NCI-H526 treated with DMSO at 0.1 percent for 48 hours (cell line): Measurements from ENCODE around the gene TSHB.

Source experiments
- DNase-seq: peaks from one replicate; lab custom pipeline; 2025; lab: John Stamatoyannopoulos, UW

TSHB gene

GRCh38 chr1:115060501-115060900 is 30.9 kb downstream of the TSHB start:
- no peak for DNase-seq

- DNase-seq, result peak; percentile 74
These were observed 32.9 kb downstream of the TSHB start for GRCh38 chr1:115062542-115063004.

DNA sequence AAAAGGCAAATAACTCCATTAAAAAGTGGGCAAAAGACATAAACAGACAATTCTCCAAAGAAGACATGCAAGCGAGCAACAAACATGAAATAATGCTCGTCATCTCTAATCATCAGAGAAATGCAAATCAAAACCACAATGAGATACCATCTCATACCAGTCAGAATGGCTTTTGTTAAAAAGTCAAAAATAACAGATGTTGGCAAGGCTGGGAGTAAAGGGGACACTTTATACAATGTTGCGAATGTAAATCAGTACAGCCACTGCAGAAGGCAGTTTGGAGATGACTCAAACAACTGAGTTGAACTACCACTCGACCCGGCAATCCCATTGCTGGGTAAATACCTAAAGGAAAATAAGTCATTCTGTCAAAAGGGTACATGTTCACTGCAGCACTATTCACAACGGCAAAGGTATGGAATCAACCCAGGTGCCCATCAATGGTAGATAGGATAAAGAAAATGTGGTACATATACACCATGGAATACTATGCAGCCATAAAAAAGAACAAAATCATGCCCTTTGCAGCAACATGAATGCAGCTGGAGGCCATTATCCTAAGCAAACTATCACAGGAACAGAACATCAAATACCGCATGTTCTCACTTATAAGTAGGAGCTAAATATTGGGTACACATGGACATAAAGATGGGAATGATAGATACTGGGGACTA is 33.7 kb downstream of the TSHB start:
- DNase-seq, result peak; percentile 86

- DNase-seq, result no peak
These were observed 34.8 kb downstream of the TSHB start for GRCh38 chr1:115064461-115064860.

DNA sequence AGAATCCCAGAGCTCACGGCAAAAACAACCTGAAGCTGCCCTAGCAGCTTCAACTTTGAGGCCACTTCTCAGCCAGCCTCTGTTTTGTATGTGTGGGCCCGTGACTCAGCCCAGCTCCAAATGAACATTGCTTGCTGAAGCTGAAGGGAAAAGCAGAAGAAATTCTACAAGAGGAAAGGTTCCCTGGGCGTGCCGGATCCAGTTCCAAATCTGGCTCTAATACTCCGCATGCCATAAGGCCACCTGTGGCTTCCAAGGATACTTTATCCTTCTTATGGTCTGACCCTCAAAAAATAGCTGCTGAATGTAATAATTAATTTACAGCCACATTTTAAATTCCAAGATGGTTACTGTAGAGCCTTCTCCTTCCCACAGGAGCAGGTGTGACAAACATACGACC is 35.4 kb downstream of the TSHB start:
- DNase-seq, result no peak

DNA sequence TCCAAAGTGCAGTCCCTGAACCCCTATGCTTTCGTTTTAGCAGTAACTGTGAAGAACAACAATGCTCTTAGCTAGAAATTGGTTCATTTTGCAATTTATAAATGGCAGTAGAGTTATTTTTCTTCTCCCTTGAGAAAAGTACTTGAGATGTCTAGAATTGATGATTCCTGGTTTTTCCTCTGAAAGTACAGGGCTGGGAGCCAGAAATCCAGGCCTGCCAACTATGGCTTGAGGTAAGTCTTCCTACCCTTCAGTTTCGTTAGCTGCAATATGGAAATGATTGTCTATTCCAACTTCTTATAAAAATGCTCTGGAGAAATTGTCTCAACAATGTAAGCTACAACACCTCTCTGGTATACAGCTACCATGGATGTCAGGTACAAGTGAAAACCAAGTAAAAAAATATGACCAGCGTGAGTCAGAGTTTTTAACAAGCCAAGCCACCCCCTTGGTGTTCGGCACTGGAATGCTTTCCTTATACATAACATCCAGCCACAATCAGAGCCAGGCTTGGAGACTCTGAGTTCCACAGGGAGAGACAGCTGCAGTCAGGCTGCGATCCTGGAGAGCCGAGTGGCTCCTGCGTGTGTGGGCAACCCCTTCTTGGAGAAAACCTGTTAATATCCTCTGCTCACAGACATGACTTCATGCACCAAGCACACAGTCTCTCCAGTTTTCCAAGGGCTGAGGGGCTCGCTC is 37.7 kb downstream of the TSHB start:
- DNase-seq, result no peak

DNA sequence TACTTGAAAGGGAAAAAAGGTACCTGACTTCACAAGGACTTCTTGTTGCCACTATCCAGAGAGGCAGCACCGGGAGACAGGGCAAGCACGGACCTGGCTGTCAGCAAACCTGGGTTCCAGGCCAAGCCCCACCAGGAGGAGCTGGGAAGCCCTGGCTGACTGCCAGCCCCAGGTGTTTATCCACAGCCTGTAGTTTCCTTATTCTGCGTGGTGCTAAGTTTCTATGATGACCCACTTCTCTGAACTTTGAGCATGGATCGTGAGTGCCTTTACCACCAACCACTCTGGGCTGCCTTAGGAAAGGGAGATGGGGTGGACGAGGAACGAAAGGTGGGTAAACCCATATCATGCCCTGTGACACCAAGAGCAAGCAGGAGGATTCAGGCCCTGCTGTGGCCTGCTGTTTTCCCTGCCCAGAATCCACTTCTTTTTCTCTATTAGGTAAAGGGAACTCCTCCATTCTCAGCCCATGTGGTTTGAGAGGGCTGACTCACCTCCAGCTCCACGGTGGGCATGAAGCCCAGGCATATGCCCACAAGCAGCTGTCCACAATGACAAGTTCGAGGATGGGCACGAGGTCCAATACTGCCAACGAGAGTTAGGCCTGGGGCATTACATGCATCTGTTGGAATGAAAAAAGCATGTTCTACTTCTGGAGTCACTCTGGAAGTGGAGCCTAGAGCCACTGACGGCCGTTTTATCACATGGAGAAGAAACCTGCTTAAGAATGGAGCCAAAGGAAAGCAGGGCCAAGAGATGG is 39.4 kb downstream of the TSHB start:
- DNase-seq, result no peak

DNA sequence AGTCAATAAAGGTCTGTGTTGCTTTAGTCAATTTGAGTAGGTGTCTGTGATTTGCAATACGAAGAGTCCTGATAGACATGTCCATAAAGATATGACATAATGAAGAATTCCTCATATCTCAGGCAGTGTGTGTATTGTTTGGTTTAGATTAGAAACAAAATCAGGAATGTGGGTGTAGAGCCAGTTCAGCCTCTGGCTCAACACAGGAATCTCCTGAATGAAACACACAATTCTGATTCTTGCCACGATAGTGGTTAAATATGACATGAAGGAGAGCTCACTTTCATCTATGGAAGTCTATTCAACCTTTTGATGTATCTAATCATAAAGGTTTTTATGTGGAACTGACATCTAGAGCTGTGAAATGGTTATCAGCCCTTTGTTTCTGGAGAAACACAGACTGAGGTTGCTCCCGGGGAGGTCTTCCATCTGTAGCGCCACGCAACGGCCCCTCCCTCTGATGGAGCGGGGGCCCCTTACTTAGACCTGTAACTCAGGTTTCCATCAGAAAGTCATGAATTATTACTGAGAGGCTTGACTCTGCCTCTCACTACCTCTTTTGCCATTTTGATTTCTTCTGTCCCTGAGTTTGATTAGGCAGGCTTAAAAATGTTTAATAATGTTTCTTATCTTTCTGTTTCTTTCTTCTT is 40.2 kb downstream of the TSHB start:
- no peak for DNase-seq

DNA sequence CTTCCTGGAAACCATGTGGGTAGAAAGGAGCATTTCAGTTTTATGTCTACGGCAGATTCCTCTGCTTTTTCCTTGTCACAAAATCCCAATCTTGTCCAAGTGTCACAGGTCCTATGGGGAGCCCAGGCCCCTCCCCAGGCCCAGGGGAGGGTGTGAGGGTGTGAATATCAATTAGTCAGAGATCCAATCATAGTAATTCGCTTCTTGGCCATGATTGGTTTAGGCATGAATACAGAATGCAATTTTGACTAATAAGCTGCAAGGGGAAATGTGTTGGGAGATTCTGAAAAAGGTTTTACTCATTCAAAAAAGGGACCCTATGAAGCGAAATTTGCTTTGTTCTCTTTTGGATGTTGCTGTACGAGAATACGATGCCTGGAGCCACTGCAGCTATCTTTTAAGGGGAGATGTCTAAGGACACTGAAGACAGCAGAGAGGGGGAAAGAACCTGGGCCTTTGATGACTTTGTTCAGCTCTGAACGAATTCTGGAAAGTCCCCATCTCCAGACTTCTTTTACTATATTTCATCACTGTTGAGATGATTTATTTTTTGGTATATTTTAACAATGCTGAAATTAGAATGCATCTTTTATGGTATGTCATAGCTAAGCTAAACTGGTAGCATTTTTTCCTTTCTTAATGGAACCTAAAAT is 41.5 kb downstream of the TSHB start:
- no peak for DNase-seq

DNA sequence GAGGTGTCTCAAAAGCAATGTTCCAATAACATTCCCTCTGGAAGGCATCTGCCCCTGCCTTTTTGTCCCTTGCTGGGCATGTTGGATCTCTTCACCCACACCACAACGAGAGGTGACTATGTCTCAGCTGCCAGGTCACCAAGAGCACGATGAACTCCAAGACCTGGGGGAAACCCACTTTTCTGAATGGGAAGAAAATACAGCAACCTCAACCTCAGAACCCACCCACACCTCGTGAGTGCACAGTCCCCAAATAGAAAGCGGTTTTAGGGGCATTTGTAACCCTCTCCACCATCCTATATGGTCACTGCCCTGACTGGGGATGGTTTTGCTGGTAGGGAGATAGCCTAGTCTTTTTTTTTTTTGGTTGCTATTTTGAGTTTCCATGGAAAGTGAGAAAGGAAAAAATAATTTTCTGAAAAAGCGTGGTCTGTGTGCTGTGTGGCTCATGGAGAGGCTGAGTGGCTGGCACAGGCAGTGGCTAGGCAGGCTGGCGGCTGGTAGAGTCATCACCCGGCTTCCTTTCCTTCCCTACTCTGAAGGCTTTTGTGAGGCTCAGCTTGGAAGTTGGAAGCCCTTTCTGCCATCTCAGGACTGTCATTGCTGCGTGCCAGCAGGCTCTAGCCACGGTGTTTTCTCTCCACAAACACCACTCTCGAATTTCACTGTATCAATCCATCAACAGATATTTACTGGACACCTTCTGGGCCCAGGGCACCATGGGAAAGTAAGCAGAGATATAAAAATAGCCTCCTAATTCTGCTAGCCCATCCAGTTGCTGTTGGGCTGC is 43.9 kb downstream of the TSHB start:
- no peak for DNase-seq

DNA sequence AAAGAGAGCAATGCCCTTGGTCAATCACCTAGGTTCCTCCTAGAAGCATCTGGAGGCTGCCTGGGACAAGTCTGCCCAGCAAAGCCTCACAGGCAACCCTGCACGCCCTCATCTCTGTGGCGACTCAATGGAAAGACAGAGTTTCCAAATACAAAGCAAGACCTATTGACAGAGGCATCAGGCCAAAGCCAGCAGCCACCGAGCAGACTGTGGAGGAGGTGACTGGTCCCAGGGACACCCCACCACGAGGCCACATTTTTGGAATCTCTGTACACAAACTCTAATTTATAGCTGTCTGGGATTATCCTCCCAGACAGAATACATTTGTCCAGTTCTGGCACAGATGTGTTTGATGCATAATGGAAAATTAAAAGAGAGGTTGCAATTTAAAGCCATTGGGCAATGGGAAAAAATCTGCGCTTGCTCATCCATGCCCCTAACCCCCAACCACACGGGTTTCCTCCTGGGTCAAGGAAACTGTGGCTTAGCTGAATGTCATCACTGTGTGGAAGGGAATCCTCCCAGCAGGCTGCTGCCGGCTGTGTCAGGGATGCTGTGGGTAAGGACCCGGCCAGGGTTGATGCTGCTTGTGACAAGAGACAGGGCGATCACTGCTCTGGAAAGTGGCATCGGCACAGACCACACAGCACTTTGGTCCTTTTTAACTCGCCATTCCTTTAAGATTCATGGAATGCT is 45.4 kb downstream of the TSHB start:
- no peak for DNase-seq

GRCh38 chr1:115076384-115076915 is 46.8 kb downstream of the TSHB start:
- no peak for DNase-seq

GRCh38 chr1:115077286-115077983 is 47.8 kb downstream of the TSHB start:
- DNase-seq, result no peak

DNA sequence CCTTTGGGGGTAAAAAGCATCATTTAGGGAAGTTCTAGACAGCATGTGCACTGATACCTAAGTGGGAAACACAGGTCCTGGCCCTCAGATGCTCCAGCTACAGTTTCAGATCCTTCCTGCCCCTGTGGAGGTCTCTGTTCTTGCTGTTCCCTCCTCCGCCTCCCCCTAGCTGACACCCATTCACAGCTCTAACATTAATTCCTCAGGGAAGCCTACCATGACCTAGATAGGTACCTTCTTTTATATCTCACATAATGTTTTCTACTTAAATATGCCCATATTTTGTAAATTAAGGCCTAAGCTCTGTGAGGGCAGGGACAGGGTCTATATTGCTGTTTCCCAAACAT is 48.3 kb downstream of the TSHB start:
- no peak for DNase-seq

DNA sequence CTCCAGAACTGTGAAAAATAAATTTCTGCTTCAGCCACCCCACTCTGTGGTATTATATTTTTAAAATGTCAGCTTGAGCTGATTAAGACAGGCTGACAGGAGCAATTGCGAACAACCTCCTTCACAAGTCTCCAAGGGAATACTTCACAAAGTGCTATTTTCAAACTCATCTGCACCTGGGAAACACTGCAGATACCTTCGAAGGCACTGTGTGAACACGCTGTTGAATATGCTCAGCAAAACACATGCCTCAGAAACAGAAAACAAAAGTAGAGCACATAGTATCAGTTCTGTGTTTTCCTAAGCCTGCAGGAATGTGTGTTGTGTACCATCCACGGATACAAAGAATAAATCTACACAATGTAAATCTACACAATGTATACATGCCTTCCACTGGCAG is 49.1 kb downstream of the TSHB start:
- DNase-seq, result no peak

- no peak for DNase-seq
These were observed 53.3 kb downstream of the TSHB start for GRCh38 chr1:115082949-115083348.
